Calu3 (cell line): ENCODE results near the gene ETFA. TPM values are rescaled to one million over a fixed set of nuclear protein-coding genes. Genes with fewer than 3 reads are reported as not detected.

Source experiments
- BruUV-seq: library from RNA; stranded (reverse); fragments of 400-500 nt; replicated peaks from 2 replicates; lab custom pipeline; 2021; lab: Mats Ljungman, UMichigan
- CTCF ChIA-PET: fragments of 300-600 bp; sonication (Branson Sonifier 250); formaldehyde crosslinking; loops from one replicate; lab custom pipeline; 2022; ENCODE audit warnings: antibody characterized with exemption; lab: Charles Lee
- DNase-seq: peaks from one replicate; pipeline ENCODE4 v3.0.0; 2022
- H3K27ac Mint-ChIP-seq: one replicate; pipeline ENCODE4 v1.8.0; 2022; ENCODE audit warnings: mixed read lengths; ENCODE audit not compliant: unreplicated experiment
- H3K27me3 Mint-ChIP-seq: one replicate; pipeline ENCODE4 v1.8.0; 2022; ENCODE audit warnings: mixed read lengths; ENCODE audit not compliant: unreplicated experiment
- H3K36me3 Mint-ChIP-seq: one replicate; pipeline ENCODE4 v1.8.0; 2022; ENCODE audit warnings: mild to moderate bottlenecking, moderate library complexity, mixed read lengths; ENCODE audit not compliant: insufficient read depth, unreplicated experiment
- H3K4me1 Mint-ChIP-seq: one replicate; pipeline ENCODE4 v1.8.0; 2022; ENCODE audit warnings: mild to moderate bottlenecking, low read depth, mixed read lengths; ENCODE audit not compliant: unreplicated experiment
- H3K4me3 Mint-ChIP-seq: one replicate; pipeline ENCODE4 v1.8.0; 2022; ENCODE audit warnings: mild to moderate bottlenecking, low read depth, moderate library complexity, mixed read lengths; ENCODE audit not compliant: unreplicated experiment
- H3K9me3 Mint-ChIP-seq: one replicate; pipeline ENCODE4 v1.8.0; 2022; ENCODE audit warnings: low read depth, mixed read lengths; ENCODE audit not compliant: unreplicated experiment
- CTCF ChIP-seq: fragments of 200-600 bp; IDR thresholded peaks from one replicate; pipeline ENCODE4 v1.8.0; 2022; ENCODE audit warnings: antibody characterized with exemption; ENCODE audit not compliant: unreplicated experiment
- intact Hi-C: fragments of 100-400 bp; cut with micrococcal nuclease; formaldehyde crosslinking; loops from one replicate; pipeline ENCODE4 v1.10.0; 2022; ENCODE audit not compliant: unreplicated experiment
- total RNA-seq: library from RNA; stranded (reverse); gene quantifications from 2 replicates; pipeline ENCODE4 v1.2.3, GENCODE V29; 2022

The ETFA gene
- total RNA-seq, 1 experiment from 2014 or later, result 230 TPM

DNA sequence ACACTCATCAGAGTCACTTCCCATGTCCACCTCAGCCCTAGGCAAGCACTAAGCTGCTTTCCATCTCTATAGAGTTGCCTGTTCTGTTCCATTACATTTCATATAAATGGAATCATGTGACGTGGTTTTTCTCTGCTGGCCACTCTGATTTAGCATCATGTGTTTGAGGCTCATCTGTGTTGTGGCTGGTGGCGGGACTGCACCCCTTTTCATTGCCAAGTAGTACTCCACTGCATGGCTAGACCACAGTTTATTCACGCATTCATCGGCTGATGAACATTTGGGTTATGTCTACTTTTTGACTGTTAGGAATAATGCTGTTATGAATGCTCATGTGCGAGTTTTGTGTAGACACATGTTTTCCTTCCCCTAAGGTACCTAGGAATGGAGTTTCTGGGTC lies 136.6 kb downstream of the ETFA start:
- DNase-seq, result no peak
- no peak overlapping the region for H3K27ac Mint-ChIP-seq
- H3K27me3 Mint-ChIP-seq, result peaks cover 38% of the 10 kb centered on the region
- H3K4me1 Mint-ChIP-seq, result peaks cover 12% of the 10 kb centered on the region
- no TSS peak for BruUV-seq
- no peaks in the 10 kb centered on the region for H3K9me3 Mint-ChIP-seq
- H3K36me3 Mint-ChIP-seq, result no peaks in the 10 kb centered on the region
- no peak overlapping the region for H3K4me3 Mint-ChIP-seq
- TF ChIP-seq CTCF, result no peak
- CTCF ChIA-PET, result no interaction called here
- intact Hi-C loops, result no loop called here

DNA sequence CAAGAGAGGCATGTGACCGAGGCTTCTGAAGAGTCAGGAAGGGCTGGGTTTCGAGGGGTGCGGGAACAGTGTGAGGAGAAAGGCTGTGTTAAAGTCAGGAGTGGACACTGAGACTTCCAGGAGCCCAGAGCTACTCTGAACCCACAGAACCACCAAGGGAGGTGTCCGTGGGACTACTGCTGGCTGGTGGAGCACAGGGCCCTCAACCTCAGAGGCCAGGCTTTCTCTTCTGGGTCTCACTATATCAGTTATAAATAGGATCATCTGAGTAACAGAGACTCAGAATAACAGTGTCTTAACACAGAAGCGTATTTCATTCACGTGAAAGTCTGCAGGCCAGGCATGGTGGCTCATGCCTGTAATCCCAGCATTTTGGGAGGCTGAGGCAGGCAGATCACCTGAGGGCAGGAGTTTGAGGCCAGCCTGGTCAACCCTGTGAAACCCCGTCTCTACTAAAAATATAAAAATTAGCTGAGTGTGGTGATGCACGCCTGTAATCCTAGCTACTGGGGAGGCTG lies 137.9 kb downstream of the ETFA start:
- CTCF ChIA-PET, result no interaction called here
- Mint-ChIP-seq H3K27ac (no peak overlapping the region), H3K9me3 (no peaks in the 10 kb centered on the region), H3K4me3 (no peak overlapping the region), H3K4me1 (peaks cover 11% of the 10 kb centered on the region), H3K27me3 (peaks cover 42% of the 10 kb centered on the region), H3K36me3 (no peaks in the 10 kb centered on the region)
- DNase-seq, result no peak
- BruUV-seq, result no TSS peak
- intact Hi-C loops, result no loop called here
- TF ChIP-seq CTCF, result no peak

GRCh38 chr15:76172782-76173181 lies 138.5 kb downstream of the ETFA start:
- H3K36me3 Mint-ChIP-seq, result no peaks in the 10 kb centered on the region
- TF ChIP-seq CTCF, result no peak
- peaks cover 5% of the 10 kb centered on the region for H3K4me1 Mint-ChIP-seq
- BruUV-seq, result no TSS peak
- H3K27me3 Mint-ChIP-seq, result peaks cover 42% of the 10 kb centered on the region
- H3K27ac Mint-ChIP-seq, result no peak overlapping the region
- intact Hi-C loops, result no loop called here
- CTCF ChIA-PET, result no interaction called here
- DNase-seq, result no peak
- no peaks in the 10 kb centered on the region for H3K9me3 Mint-ChIP-seq
- no peak overlapping the region for H3K4me3 Mint-ChIP-seq

- Mint-ChIP-seq H3K9me3 (no peaks in the 10 kb centered on the region), H3K36me3 (no peaks in the 10 kb centered on the region), H3K27me3 (peaks cover 58% of the 10 kb centered on the region), H3K4me3 (no peak overlapping the region), H3K27ac (no peak overlapping the region), H3K4me1 (no peaks in the 10 kb centered on the region)
- BruUV-seq, result no TSS peak
- CTCF ChIA-PET, result no interaction called here
- DNase-seq, result no peak
- TF ChIP-seq CTCF, result no peak
- intact Hi-C loops, result no loop called here
Observed at GRCh38 chr15:76169911-76170800, 141.1 kb downstream of the ETFA start.
